ENCODE measurements around the gene CENPO.

The CENPO gene

DNA sequence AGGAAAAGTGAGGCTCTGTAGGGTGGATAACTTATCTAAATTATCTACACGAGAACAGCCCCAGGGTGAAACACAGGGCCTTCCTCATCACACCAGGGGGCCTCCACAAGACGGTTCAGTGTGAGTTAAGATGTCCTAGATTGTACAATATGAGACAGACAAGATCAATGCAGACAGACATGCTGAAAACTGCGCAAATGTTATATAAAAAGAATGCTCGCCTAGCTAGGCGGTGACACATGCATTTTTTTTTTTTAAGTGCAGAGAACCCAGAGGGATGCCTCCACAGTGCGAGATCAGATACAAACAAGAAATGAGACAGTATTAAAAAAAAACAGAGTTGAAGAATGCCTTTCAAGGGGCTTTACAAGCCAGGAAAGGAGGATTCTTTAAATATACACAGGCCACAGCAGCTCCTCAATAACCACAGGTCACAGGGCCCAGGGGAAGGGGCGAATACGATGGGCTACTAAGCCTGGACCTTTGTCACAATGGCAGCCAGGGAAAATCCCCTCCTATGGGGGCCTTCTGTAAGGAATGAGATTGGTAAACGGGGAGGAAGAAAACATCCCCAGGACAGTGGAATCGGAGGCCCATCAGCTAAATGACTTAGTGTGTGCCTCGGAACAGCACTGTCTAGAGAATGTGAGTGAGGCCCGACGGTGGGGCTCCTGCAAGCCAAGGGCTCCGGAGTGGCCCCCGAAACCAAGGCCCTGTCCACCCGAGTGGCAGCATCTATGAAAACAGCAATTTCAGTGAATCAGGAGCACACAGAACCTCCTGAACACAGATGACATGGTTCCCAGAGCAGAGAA, 77.9 kb downstream of the CENPO start:
- in situ Hi-C loops (cut with MboI; ENCODE audit: low sequenced_read_pairs, unreplicated experiment) = no loop called here
- no peak for DNase-seq (ENCODE audit: low spot score)
- TF ChIP-seq CTCF (IDR thresholded peaks at IDR 0.05; ENCODE audit: borderline replicate concordance, control extremely low read depth, extremely low read depth, insufficient read depth, missing control alignments) = no peak

DNA sequence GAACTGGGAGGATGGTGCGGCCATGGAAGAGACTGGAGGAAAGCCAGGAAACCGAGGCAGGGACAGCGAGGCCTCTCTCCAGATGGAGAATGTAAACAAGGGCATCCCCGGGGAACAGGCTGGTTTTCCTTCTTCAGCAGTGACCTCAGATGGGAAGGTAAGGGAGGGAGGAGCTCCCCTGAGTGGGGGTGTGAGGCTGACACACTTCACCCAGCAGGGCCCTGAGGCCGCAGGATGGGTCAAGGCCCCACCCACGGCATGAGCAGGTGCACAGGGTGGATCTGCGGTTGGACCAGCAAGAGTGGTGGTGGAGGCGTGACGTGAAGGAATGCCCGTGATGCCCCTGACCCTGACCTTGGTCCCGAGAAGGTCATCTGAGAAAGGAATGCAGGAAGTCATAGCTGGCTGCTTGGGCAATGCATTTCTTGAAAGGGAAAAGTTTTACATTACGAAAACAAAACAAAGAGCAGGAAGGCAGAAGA, 78.7 kb downstream of the CENPO start:
- TF ChIP-seq CTCF (IDR thresholded peaks at IDR 0.05; ENCODE audit: borderline replicate concordance, control extremely low read depth, extremely low read depth, insufficient read depth, missing control alignments) = no peak
- DNase-seq (ENCODE audit: low spot score) = no peak
- in situ Hi-C loops (cut with MboI; ENCODE audit: low sequenced_read_pairs, unreplicated experiment) = no loop called here
